SK-N-DZ (cell line): ENCODE measurements around the gene DNAJC28. TPM values are rescaled to one million over a fixed set of nuclear protein-coding genes. Genes with fewer than 3 reads are reported as not detected.
A peak's percentile ranks its signal among the peaks of the same experiment; 100 is the strongest.
"Not testable (repeated sequence)": the region's sequence is repeated elsewhere in the genome, so short reads cannot be mapped to it uniquely, and the experiment has no call there.

ENCODE experiments used
- DNase-seq: peaks from one replicate; pipeline ENCODE4 v3.0.0-alpha.2; 2015; ENCODE audit warnings: low spot score
- polyA plus RNA-seq, 2 experiments: library from polyadenylated mRNA; depleted of rRNA; stranded (reverse); fragments of >200 nt; gene quantifications; 2 replicates each; pipeline ENCODE4 v1.2.3, GENCODE V29; 2014

DNAJC28 gene, protein sequence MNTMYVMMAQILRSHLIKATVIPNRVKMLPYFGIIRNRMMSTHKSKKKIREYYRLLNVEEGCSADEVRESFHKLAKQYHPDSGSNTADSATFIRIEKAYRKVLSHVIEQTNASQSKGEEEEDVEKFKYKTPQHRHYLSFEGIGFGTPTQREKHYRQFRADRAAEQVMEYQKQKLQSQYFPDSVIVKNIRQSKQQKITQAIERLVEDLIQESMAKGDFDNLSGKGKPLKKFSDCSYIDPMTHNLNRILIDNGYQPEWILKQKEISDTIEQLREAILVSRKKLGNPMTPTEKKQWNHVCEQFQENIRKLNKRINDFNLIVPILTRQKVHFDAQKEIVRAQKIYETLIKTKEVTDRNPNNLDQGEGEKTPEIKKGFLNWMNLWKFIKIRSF
- polyA plus RNA-seq (2014; cell fraction: cytosol; rRNA removed): 0.78 and 2.2 TPM in 2 replicates
- 1.0 TPM in 2 replicates for polyA plus RNA-seq (2014; cell fraction: nucleus; rRNA removed)

DNA sequence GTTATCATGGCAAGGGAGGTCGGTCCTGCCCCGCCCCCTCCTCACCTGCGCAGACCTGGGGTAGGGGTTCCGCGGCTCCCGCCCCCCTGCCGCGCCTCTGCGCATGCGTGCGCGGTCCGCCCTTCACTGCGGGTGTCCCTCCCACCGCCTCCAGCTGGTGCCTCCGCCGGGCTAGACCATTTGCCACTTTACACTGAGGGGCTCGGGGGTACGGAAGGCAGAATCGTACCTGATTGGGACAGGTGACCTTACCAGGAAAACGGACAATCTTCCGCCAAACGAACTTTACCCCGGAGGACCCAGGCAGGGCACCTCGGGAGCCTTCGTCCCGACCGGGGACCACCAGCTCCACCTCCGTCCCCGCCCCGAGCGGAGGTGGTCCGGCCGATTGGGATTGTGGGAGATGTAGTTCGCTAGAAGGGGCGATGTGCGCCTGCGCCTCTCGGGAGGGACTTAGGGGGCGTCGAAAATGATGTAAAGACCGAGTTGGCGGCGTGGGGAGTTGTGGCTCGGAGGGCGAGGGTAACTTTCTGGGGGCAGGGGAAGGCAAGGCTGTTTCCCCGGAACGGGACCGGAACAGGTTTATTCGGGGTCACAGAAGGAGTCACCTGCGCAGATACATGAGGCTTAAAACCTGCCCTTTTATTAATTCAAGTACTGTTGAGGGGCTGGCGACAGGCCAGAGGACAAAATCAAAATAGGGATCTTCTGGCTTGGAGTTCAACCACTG, at the start of gene DNAJC28:
Gene DNAJC28 (minus strand): TSS at position 344 of the 730 bp plus-strand sequence. CDS start 2,323 bp downstream, outside the sequence.
- DNase-seq: peak; percentile 93

DNA sequence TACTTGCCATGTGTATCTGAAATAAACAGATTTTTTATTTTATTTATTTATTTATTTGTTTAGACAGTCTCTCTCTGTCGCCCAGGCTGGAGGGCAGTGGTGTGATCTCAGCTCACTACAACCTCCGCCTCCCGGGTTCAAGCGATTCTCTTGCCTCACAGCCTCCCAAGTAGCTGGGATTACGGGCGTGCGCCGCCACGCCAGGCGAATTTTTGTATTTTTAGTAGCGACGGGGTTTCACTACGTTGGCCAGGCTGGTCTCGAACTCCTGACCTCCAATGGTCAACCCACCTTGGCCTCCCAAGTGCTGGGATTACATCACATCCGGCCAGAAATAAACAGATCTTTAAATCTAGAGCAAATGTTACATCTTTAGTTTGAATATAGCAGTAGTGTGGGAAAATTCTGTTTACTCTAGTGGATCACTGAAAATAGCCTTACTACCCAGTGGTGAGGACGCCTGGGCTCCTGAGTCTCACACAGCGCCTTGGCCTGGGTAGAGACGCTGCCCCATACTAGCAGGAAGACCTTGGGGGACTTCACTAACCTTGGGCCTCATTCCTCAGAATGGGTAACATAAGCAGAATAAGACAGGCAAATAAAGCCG, 49.7 kb upstream of the DNAJC28 start:
- DNase-seq: peak; percentile 28

DNA sequence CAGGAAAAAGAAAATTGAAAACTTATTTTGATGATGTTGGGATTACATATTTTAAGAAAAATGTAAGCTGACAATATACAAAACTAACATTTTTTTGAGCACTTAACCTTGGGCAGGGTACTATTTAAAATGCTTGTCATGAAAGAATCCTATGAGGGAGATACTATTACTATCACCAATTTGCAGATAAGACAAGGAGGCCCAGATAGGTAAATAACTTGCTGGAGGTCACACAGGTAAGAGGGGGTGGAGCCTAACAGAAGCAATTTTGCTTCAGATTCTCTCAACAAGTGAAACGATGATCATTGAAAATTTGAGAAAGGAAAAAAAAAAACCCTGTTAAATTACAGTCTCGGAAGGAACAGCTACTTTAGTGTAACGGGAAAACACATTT, 49.2 kb upstream of the DNAJC28 start:
- DNase-seq: no peak

DNA sequence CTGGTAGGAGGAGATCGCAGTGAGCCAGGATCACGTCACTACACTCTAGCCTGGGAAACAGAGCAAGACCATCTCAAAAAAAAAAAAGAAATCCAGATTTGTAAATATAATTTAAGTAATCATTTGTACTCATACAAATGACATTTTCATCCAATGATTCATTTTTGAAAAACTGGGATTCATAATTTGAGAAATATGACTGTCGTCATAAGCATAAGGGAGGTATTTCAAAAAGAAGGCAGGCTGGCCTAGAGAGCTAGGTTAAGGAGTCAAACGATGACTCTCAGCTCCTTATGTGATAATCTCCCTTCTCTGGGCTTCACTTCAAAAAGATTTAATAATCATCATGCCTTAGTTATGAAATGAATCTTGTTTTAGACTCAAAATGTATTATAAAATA, 48.1 kb upstream of the DNAJC28 start:
- DNase-seq: no peak

DNA sequence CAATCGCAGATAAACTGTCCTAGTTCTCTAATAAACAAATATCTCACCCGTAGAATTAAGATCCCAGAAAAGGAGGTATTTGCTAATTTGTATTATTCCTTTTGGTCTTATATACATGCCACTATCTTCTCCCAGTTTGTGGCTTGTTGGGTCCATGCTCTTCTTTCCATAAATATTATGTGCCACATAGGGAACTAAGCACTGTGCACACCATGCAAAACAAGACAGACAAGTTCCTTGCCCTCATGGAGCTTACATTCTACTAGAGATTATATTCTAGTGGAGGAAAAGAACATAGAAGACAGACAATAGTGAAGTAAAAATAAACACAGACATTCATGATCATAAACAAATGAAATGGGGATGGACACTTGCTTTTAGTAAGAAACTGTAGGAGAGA, 45.7 kb upstream of the DNAJC28 start:
- no peak for DNase-seq

DNA sequence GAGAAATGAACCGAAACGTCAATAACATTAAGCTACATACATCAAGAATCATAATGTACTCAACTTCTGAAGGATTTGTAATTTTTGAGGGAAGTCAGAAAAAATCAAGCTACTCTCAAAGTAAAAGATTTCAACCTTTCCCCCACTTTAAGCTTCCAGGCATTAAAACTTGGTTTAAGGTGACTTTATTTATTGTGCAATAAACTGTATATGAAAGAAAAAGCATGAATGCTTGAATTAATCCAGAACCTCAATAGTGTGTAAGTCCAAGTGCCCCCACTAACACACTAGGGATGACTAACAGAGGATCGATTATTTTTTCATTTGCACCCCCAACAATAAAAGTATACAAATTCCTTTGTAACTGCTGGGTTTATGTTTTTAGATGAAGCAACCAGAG, 39.5 kb upstream of the DNAJC28 start:
- no peak for DNase-seq

DNA sequence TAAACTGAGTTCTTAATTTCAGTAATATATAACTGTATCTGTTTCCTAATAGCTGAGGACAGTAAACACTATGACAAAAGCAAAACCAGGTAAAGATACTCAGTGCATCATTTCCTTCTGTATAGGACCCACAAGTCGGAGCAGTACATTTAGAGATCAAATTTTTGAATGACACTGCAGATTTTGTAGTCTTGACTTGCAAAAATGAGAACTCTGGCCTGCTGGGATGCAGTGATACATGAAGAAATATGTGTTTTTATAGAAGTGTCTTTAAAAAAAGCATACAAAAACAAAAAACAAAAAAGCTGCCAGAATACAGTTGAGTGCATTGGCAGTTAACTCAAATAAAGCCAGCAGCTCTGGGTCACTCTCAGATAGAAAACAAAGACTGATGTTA, 31.4 kb upstream of the DNAJC28 start:
- no peak for DNase-seq

DNA sequence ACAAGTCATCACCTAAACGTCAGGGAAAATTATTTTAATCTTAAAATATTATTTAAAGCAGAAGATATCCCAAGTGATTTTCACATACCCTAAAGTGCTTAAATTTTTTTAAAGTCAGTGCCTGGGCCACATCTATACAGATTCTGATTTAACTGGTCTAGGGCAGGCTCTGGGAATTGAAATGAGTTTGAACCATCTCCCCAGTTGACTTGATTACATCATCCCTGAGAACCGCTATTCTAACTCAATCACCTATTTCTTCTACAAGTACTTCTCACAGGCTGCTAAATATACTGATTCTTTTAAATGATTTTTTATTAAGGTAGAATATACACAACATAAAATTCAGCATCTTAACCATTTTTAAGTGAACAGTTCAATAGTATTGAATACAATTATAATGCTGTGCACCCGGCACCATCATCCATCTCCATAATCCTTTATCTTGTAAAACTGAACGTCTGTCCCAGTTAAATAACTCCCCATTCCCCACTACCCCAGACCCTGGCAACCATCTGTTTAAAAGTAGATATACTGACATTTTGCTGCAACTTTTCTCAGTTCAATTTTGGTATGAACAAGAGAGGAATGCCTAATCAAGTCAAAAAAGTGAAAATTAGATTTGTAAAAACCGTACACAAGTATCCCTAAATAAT, 30.9 kb upstream of the DNAJC28 start:
- no peak for DNase-seq

DNA sequence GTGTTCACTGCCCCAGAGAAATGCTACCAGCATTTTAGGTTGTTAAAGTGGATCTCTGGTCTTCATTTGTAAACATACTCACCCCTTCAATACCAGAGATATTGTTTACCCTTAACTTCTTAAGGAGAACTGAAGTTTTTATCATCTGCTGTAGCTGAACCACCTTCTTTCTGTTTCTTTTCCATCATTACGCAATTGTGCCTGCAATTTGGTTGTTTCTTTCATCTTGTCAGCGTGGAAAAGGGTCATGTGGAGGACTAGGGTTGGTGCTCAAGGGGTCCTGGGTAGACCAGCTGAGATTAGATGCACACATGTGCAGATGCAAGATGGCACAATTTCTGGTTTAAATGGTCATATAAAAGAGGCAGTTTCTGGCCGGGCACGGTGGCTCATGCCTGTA, 27.4 kb upstream of the DNAJC28 start:
- DNase-seq: no peak

DNA sequence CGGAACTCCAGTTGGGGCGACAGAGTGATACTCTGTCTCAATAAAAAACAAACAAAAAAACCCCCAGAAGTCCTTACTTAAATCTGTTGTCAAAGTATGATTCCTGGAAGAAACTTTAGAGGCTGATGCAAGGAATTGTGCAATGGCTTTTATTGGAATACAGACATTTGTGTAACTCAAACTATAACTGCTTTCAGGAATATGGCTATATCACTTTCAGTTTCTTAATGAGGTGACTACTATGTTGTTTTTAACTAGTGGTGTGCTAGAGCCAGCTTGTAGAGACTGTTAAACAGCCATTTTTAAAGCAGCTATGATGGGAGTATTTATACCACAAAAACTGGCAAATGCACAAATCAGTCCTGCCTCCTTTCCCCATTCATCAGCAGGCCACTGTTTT, 22.7 kb upstream of the DNAJC28 start:
- no peak for DNase-seq

DNA sequence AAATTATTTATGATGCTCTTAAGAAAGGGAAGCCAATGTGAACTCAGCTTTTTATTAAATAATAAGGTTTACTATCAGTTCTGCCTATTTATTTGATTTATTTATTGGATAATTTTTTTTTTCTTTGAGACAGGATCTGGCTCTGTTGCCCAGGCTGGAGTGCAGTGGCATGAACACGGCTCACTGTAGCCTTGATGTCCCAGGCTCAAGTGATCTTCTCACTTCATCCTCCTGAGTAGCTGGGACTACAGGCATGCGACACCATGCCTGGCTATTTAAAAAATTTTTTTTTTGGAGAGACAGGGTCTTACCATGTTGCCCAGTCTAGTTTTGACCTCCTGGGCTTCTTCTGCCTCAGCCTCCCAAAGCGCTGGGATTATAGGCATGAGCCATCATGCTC, 21.0 kb upstream of the DNAJC28 start:
- no peak for DNase-seq

DNA sequence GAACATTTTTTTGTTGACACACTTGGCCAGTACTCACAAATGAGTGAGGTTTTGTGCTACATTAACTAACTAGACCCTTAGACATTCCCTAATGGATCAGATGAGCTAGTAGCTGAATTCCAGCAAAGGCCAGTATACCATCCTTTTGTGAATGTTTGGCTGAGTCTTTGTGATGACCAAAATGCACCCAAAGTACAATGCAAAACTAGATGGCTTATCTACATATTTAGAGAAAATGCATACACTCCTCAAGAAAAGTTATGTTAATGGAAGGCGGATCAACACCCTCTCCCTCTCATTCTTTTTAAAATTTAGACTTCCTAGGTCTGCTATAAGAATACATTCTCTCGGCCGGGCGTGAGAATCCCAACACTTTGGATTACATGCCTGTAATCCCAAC, 20.1 kb upstream of the DNAJC28 start:
- no peak for DNase-seq

DNA sequence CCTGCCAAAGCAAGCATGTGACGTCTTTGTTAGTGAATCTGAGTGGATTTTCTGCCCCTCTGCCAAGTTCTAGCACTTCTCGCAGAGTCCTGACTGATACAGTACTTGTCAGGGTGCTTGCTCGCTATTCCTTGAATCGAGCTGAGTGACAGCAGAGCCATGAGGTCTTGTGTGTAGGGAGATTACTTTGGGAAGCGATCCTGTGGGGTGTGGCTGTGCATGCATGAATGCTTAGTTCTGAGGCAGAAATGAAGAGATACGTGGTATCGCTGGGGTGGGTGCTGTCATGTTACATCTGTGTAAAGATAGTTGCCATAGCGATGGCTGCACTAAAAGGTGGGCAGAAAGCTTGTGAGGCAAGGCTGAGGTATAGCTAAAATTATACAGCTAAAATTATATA, 19.3 kb upstream of the DNAJC28 start:
- no peak for DNase-seq

DNA sequence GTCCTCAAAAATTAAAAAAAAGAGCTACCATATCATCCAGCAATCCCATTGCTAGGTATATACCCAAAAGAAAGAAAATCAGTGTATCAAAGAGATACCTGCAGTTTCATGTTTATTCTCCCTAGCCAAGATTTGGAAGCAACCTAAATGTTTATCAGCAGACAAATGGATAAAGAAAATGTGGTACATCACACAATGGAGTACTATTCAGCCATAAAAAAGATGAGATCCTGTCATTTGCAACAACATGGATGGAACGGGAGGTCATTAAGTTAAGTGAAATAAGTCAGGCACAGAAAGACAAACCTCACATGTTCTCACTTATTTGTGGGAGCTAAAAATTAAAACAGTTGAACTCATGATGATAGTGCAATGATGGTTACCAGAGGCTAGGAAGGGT, 15.5 kb upstream of the DNAJC28 start:
- not testable (repeated sequence) for DNase-seq

DNA sequence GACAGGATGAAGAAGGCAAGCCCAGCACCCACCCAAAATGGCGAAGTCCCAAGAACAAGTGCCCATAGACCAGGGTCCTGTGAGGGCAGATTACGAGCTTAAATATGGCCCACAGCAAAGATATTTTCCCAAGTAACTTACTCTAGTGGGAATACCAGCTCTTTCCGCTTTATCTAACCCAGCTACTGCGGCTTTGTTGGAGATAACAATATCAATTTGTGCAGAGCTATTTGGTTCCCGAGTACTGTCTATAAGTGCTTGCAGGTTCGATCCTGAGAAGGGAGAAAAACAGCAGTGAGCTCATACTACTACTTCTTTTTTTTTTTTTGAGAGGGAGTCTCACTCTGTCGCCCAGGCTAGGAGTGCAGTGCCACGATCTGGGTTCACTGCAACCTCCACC, 14.3 kb upstream of the DNAJC28 start:
- DNase-seq: no peak

DNA sequence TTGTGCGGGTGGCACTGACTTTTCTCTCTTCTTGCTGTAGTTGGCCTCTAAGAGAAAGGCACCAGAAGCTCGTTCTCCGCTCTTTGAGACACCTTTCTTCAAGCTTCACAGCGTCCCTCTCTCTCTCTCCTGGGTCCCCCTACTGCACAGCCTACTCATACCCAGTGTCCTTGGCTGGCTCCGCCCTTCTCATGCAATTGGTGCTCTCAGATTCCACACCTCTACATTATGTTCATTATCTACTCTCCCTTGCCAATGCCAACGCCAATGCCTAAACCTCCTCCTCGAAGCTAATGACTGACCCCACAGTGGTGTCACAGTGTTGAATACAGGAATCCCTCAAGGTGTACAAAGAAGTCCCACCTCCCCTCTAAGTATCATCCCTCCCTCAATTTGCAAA, 4.8 kb upstream of the DNAJC28 start:
- DNase-seq: no peak

DNA sequence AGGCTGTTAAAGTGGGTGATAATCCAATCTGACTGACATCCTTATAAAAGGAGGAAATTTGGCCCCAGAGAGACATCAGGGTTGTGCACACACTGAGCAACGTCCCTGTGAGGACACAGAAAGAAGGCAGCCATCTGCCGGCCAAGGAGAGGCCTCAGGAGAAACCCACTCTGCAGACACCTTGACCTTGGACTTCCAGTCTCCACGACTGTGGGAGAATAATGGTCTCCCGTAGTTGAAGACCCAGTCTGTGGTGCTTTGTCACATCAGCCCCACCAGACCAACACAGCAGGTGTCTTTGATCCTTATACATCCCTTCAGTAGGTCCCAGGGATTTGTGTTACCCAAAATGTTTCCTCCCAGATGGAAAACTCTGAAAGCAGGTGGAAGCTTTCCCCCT, 4.2 kb upstream of the DNAJC28 start:
- no peak for DNase-seq

DNA sequence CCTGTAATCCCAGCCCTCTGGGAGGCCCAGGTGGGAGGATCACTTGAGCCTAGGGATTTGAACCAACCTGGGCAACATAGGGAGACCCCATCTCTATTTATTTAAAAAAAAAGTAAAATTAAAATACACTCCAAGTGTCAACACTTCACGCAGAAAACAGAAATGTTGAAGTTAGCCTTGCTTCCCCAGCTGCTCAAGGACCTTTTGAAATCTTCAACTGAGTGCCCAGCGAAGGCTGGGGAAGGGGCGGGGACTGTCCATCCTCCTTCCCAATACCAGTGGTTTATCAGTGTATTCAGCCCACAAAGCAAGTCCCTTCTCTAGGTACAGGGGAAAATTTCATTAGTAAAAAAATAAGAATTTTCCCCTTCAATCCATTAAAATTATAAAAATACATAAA, 2.2 kb upstream of the DNAJC28 start:
- DNase-seq: no peak

DNA sequence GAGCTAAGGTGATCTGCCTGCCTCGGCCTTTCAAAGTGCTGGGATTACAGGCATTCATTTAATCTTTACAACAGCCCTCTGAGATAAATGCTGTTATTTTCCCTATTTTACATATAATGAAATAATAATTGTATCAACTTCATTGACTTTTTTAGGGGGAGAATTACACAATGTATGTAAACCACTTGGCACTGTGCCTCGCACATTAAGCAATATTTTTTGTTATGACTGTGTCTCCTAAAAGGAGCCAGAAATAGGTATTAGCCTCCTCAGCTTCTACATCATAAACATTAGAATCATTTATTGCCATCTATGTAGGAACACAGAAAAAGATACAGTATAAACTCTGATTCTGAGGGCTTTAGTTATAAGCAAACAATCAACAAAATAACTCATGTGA, 1.1 kb upstream of the DNAJC28 start:
- no peak for DNase-seq

DNA sequence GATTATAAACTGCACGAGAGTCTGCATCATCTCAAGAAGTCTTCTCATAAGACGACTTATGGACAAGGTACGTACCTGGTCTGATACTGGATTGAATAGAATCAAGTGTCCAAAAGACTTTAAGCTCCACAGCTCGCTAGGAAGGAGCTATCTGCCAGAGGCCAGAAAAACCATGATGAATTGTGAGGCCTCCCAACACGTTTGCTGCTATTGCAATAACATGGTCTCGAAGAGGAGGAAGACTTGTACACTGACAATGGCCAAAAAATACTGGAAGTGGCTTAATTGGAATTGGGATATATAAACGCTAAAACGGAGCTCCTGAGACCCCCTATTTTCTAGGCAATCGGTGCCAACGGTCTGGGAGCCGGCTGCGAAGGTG, 534 bp downstream of the DNAJC28 start:
- DNase-seq: peak; percentile 15

DNA sequence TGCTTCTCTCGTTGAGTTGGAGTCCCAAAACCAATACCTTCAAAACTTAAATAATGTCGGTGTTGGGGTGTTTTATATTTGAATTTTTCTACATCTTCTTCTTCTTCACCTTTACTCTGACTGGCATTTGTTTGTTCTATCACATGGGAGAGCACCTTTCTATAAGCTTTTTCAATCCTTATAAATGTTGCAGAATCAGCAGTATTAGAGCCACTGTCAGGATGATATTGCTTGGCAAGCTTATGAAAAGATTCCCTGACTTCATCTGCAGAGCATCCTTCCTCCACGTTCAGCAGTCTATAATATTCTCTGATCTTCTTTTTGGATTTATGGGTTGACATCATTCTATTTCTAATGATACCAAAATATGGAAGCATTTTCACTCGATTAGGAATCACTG, 2.6 kb downstream of the DNAJC28 start:
- DNase-seq: no peak

DNA sequence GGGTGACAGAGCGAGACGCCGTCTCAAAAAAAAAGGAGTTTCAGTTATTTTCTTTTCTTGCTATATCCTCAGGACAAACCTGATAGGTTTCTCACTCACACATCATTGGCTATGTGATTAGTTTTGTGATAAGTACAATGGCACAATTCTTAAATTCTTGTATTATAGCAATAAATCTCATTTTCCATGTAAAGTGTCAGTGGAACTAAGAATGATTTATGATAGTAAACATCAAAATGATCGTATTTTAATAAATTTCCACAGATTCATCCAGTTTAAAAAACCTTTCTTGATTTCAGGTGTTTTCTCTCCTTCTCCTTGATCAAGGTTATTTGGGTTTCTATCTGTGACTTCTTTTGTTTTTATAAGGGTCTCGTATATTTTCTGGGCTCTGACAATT, 3.5 kb downstream of the DNAJC28 start:
- no peak for DNase-seq
